Measurements from ENCODE around the gene DMP1. TPM values are rescaled to one million over a fixed set of nuclear protein-coding genes. Genes with fewer than 3 reads are reported as not detected.

Gene DMP1
- total and polyA plus RNA-seq, 2 of the 8 experiments (the other 6 are each of a cell fraction or from before 2014, with no cell fraction given) = 0.05 to 0.17 TPM

DNA sequence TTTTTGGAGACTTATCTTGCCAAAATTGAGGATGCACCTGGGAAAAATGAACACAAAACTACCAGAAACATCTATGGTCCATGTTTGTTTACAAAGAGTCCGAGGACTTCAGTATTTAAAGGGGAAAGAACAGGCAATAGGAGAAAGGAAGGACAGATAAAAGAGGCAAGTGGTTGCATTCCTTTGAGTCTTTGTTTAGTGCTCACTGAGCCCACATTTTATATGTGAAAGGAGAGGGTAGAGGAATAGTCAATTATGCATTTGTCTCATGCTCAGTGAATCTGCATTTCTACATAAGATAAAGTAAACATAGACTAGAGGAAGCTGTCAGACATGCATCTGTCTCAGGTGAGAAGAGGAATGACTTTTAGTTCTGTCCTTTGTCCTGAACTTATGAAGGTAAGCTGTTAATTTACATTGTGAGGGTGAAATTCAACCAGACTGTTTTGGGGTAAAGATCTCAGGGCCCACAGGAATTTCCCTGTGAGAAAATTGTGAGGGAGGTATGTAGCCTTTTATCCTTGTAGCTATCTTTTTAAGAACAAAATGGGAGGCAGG, 4.5 kb downstream of the DMP1 start:
- Histone ChIP-seq H3K18ac (ENCODE audit: extremely low read depth, low read length) (no peak overlapping the region), H2BK20ac (ENCODE audit: low read length) (no peak overlapping the region), H2AFZ (ENCODE audit: low read length) (peak overlapping the region; percentile 23), H2BK120ac (replicated peaks; ENCODE audit: low read depth, low read length) (no peak overlapping the region), H2BK12ac (ENCODE audit: low read depth, low read length) (no peak overlapping the region), H3K14ac (ENCODE audit: insufficient read length) (no peak overlapping the region), H3K79me1 (ENCODE audit: low read depth, low read length) (no peaks in the 10 kb centered on the region), H3K36me3 (ENCODE audit: control insufficient read depth in 2 of 4, insufficient read depth in 4 of 4, low read length in 3 of 4) (no peaks in the 10 kb centered on the region), H3K4me2 (ENCODE audit: insufficient read depth in 1 of 2, low read depth in 2 of 2, low read length in 2 of 2) (peak overlapping the region in 1 of 2 experiments; percentile 32; a peak in 2 of 4 replicates), H3K4ac (replicated peaks; ENCODE audit: insufficient read length, low read depth, low read length) (no peak overlapping the region), H4K5ac (ENCODE audit: insufficient read length, low read depth, low read length) (no peak overlapping the region), H3K79me2 (ENCODE audit: control insufficient read depth in 1 of 2, insufficient read depth in 2 of 2, low read length in 2 of 2) (no peaks in the 10 kb centered on the region), H3K23ac (ENCODE audit: insufficient read length) (no peak overlapping the region), H3K9me3 (ENCODE audit: insufficient read depth in 2 of 2, low read depth in 1 of 2, low read length in 1 of 2) (no peaks in the 10 kb centered on the region), H3K9ac (replicated peaks in 1 of 4; ENCODE audit: extremely low read depth in 1 of 4, low read depth in 3 of 4, low read length in 3 of 4) (no peak overlapping the region), H3K4me1 (replicated peaks in 1 of 4; ENCODE audit: control insufficient read depth in 3 of 4, insufficient read depth in 4 of 4, low read length in 3 of 4) (peaks cover 0 to 5% (median 0%) of the 10 kb centered on the region in 4 experiments; a peak in 3 of 7 replicates), H2BK5ac (ENCODE audit: low read depth, low read length) (no peak overlapping the region), H4K20me1 (replicated peaks in 1 of 2; ENCODE audit: control insufficient read depth in 1 of 2, insufficient read depth in 2 of 2, low read length in 2 of 2) (no peaks in the 10 kb centered on the region), H4K8ac (ENCODE audit: extremely low read depth, insufficient read depth, low read length) (no peak overlapping the region), H4K91ac (replicated peaks; ENCODE audit: insufficient read length, low read length) (no peak overlapping the region), H3K56ac (replicated peaks; ENCODE audit: insufficient read length, low read depth, low read length) (no peak overlapping the region), H2AK5ac (ENCODE audit: low read depth, low read length) (no peak overlapping the region), H3K23me2 (ENCODE audit: low read depth, low read length) (no peaks in the 10 kb centered on the region; the same call in 1 of the 2 replicates), H3K27ac (ENCODE audit: low read depth, low read length) (no peak overlapping the region), H2BK15ac (ENCODE audit: low read length) (no peak overlapping the region), H3K4me3 (ENCODE audit: extremely low read depth in 1 of 4, insufficient read depth in 2 of 4, low read depth in 3 of 4, low read length in 4 of 4) (no peak overlapping the region), H3K27me3 (replicated peaks in 1 of 4; ENCODE audit: control insufficient read depth in 3 of 4, extremely low read depth in 1 of 4, insufficient read depth in 3 of 4, low read length in 3 of 4) (no peaks in the 10 kb centered on the region)
- TF ChIP-seq PHF8 (conservative IDR thresholded peaks at IDR 0.05; ENCODE audit: low read depth, low read length) (no peak), HDAC2 (IDR thresholded peaks at IDR 0.05; ENCODE audit: borderline replicate concordance in 1 of 2, low read depth in 2 of 2, low read length in 2 of 2) (0 out of 4 replicates have a peak, but pooled peaks of 1 of the 2 experiments have one; percentile 21)
- DNase-seq (ENCODE audit: low read depth in 1 of 2, low spot score in 2 of 2) = no peak
- CTCF ChIA-PET (ENCODE audit: partially characterized antibody) = interaction anchor here (0.8 to 4.4 kb wide), 5 partner anchors 9 to 185 kb away, joined by 3 to 21 read pairs (median 3); no protein-coding TSS in a partner anchor
- FAIRE-seq = peak; percentile 81
- 72% methylated on average over 1 of the region's 1 CpG; no CpG with 5 or more reads in 1 of the 2 experiments for WGBS, 2 experiments (ENCODE audit: extremely low coverage in 1 of 2, insufficient coverage in 1 of 2, insufficient read length in 1 of 2, insufficient replicate concordance in 2 of 2, low coverage in 1 of 2, low lambda C conversion rate in 2 of 2, missing lambda C conversion rate in 1 of 2)
- POLR2A ChIA-PET (ENCODE audit: partially characterized antibody) = no interaction called here
